Colonic mucosa (tissue), 4 donors: Measurements from ENCODE around the gene BAK1. TPM values are rescaled to one million over a fixed set of nuclear protein-coding genes. Genes with fewer than 3 reads are reported as not detected.
A peak's percentile ranks its signal among the peaks of the same experiment; 100 is the strongest.

Source experiments
- DNase-seq: peaks from one replicate; pipeline ENCODE4 v3.0.0-alpha.2; 2020
- H3K27ac ChIP-seq: fragments of 200-600 bp; one replicate; pipeline ENCODE4 v1.8.0; 2021
- H3K27me3 ChIP-seq: fragments of 200-600 bp; one replicate; pipeline ENCODE4 v1.8.0; 2021
- H3K36me3 ChIP-seq: fragments of 200-600 bp; one replicate; pipeline ENCODE4 v1.8.0; 2021
- H3K4me1 ChIP-seq: fragments of 200-600 bp; one replicate; pipeline ENCODE4 v1.8.0; 2021; ENCODE audit warnings: mild to moderate bottlenecking
- H3K4me3 ChIP-seq: fragments of 200-600 bp; one replicate; pipeline ENCODE4 v1.8.0; 2021
- H3K9ac ChIP-seq, 2 donors: one replicate each; pipeline ENCODE4 v1.7.0; 2013; ENCODE audit warnings: control low read depth in 2 of 2, low read depth in 2 of 2, low read length in 2 of 2
- H3K9me3 ChIP-seq: fragments of 200-600 bp; one replicate; pipeline ENCODE4 v1.8.0; 2021
- CTCF ChIP-seq: fragments of 200-600 bp; IDR thresholded peaks from one replicate; pipeline ENCODE4 v1.8.0; 2022; ENCODE audit warnings: antibody characterized with exemption, mild to moderate bottlenecking
- intact Hi-C: fragments of 100-400 bp; cut with DNase I; formaldehyde crosslinking; loops from one replicate; pipeline ENCODE4 v1.14.1; 2022
- total RNA-seq, 2 donors: library from RNA; stranded (reverse); fragmentation: NEBNext Ultra II Directional in 1 of 2; extraction: Animal tissue kit (Norgen Biotek cat#: 25700) in 1 of 2; gene quantifications; one replicate each; pipeline ENCODE4 v1.2.1, GENCODE V29; 2021
- donor health status: healthy.
- donor health status: DM: no; HTN: no; CAD: no.
- donor health status: DM: no; HTN: no; CAD: no.

The BAK1 gene
- total RNA-seq, 2 donors from 2014 or later, result 72.1 to 76.6 TPM

GRCh38 chr6:33619166-33619840, 39.2 kb upstream of the BAK1 start:
- no peak for TF ChIP-seq CTCF
- Histone ChIP-seq H3K4me1 (peaks cover 11% of the 10 kb centered on the region), H3K4me3 (no peak overlapping the region), H3K27ac (peak overlapping the region; percentile 97), H3K27me3 (no peaks in the 10 kb centered on the region), H3K9me3 (no peaks in the 10 kb centered on the region), H3K36me3 (no peaks in the 10 kb centered on the region), H3K9ac (peak overlapping the region in 1 of 2 donors; percentile 88)
- no peak for DNase-seq
- intact Hi-C loops, result no loop called here

DNA sequence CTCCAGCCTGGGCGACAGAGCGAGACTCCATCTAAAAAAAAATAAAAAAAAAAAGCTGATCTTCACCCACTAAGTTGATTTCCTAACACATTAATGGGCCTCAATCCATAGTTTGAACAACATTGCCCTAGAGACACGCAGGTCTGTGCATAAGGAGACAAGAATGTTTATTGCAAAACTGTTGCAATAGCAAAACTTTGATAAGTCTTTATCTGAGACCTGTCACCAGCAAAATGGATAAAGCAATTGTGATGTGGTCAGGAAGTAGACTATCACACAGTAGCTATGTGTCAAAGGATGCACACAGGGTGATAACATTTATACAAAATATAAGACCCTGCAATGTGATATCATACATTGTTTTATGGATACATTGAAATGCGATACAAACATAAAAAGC, 36.8 kb upstream of the BAK1 start:
- H3K4me3 ChIP-seq, result no peak overlapping the region
- no peak for DNase-seq
- intact Hi-C loops, result no loop called here
- peaks cover 7% of the 10 kb centered on the region for H3K4me1 ChIP-seq
- no peak overlapping the region for H3K27ac ChIP-seq
- no peak overlapping the region for H3K9ac ChIP-seq
- H3K36me3 ChIP-seq, result no peaks in the 10 kb centered on the region
- TF ChIP-seq CTCF, result no peak
- H3K27me3 ChIP-seq, result no peaks in the 10 kb centered on the region
- H3K9me3 ChIP-seq, result no peaks in the 10 kb centered on the region

DNA sequence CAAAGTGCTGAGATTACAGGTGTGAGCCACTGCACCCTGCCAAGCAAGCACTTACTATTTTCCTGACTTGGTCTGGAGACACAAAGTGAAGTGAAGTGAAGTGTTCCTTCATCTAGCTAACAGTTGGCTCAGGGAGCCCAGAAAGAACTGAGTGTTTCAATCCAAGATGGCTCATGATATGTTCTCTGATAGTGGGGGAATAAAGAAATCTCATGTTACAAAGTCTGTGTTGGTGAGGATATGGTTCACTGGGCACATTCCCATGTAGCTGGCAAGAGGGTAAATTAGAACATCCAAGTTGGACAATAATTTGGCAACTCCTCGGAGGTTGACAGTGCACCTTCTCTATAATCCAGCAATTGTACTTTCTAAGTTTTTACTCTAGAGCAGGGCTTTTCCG, 36.0 kb upstream of the BAK1 start:
- Histone ChIP-seq H3K27ac (no peak overlapping the region), H3K36me3 (no peaks in the 10 kb centered on the region), H3K4me1 (peaks cover 8% of the 10 kb centered on the region), H3K27me3 (no peaks in the 10 kb centered on the region), H3K9ac (no peak overlapping the region), H3K4me3 (no peak overlapping the region), H3K9me3 (no peaks in the 10 kb centered on the region)
- DNase-seq, result no peak
- TF ChIP-seq CTCF, result no peak
- intact Hi-C loops, result no loop called here

- no peak for TF ChIP-seq CTCF
- no peaks in the 10 kb centered on the region for H3K27me3 ChIP-seq
- no peaks in the 10 kb centered on the region for H3K36me3 ChIP-seq
- no peaks in the 10 kb centered on the region for H3K9me3 ChIP-seq
- intact Hi-C loops, result no loop called here
- no peak overlapping the region for H3K27ac ChIP-seq
- H3K4me1 ChIP-seq, result peaks cover 6% of the 10 kb centered on the region
- H3K4me3 ChIP-seq, result no peak overlapping the region
- H3K9ac ChIP-seq, result no peak overlapping the region
- no peak for DNase-seq
Measured at GRCh38 chr6:33613795-33614168, 33.7 kb upstream of the BAK1 start.

DNA sequence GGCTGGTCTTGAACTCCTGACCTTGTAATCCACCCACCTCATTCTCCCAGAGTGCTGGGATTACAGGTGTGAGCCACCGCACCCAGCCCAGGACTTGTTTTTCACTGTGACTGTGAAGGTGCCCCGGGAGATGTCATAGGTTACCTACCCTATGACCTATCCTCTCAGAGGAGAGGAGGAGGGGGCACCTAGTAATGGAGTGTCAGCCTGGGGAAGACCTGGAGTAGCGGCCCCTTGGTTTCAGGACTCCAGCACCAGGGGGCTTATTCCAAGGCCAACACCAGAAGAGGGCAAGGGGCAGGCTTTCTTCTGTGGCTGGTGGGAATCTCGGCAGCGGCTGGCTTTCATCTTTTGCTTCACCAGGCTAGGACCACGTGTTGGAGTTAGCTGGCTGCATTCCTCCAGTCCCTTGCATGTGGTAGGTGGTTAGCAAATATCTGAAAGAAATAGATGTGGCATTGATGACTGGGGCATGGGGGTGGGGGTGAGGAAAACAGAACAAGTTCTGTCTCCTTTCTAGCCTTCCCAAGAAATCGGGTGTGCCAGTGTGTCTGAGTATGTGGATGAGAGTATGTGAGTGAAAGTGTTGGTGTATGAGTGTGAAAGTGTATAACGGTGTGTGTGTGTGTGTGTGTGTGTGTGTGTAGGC, 33.2 kb upstream of the BAK1 start:
- Histone ChIP-seq H3K9ac (no peak overlapping the region), H3K27ac (no peak overlapping the region), H3K36me3 (no peaks in the 10 kb centered on the region), H3K27me3 (no peaks in the 10 kb centered on the region), H3K9me3 (no peaks in the 10 kb centered on the region), H3K4me3 (no peak overlapping the region), H3K4me1 (peaks cover 6% of the 10 kb centered on the region)
- DNase-seq, result no peak
- TF ChIP-seq CTCF, result no peak
- intact Hi-C loops, result no loop called here
